HepG2 (cell line): ENCODE data around the gene MFN2. TPM values are rescaled to one million over a fixed set of nuclear protein-coding genes. Genes with fewer than 3 reads are reported as not detected.

ENCODE experiments used
- ATAC-seq: fragments of 200-7000 bp; cut with Tn5 transposase; 3 replicates; pipeline ENCODE4 v1.9.1; 2020; ENCODE audit warnings: mild to moderate bottlenecking, moderate library complexity
- BruUV-seq: library from RNA; stranded (reverse); fragments of 400-500 nt; replicated peaks from 2 replicates; lab custom pipeline; 2021; lab: Mats Ljungman, UMichigan
- CTCF ChIA-PET: fragments of 300-600 bp; formaldehyde crosslinking; extraction: SDS; loops from one replicate; lab custom pipeline; 2021; ENCODE audit warnings: low total read pairs, inconsistent platforms, low intra/inter-chr PET ratio; lab: Yijun Ruan, JAX
- POLR2A ChIA-PET: fragments of 350-600 bp; sonication (Branson Sonifier 250); formaldehyde crosslinking; loops from one replicate; lab custom pipeline; 2020; ENCODE audit warnings: antibody characterized with exemption, inconsistent platforms; lab: Yijun Ruan, JAX
- DNase-seq: peaks from one replicate; pipeline ENCODE4 v3.0.0-alpha.2; 2015; ENCODE audit warnings: low spot score
- FAIRE-seq: peaks from 3 replicates; lab custom pipeline; 2011; peaks lifted over from hg19 to GRCh38; lab: Jason Lieb, UNC
- H2AFZ ChIP-seq: one replicate; pipeline ENCODE4 v1.6.1; 2011; ENCODE audit warnings: low read length, inconsistent platforms
- H3K27ac ChIP-seq: fragments of 300-600 bp; 3 replicates; pipeline ENCODE4 v1.8.0; 2011; ENCODE audit warnings: mixed run types, mild to moderate bottlenecking, mixed read lengths, low read length, inconsistent platforms; ENCODE audit not compliant: insufficient read depth; ENCODE audit errors: extremely low read length
- H3K27me3 ChIP-seq, 2 experiments: fragments of 200-600 bp in 1 of 2; 2 replicates in 1 of 2; 3 replicates in 1 of 2; pipeline versions ENCODE4 v1.6.0 to v1.8.0; 2011; ENCODE audit warnings: low read length in 2 of 2, mild to moderate bottlenecking in 2 of 2, moderate library complexity in 2 of 2, inconsistent platforms in 1 of 2; ENCODE audit not compliant: insufficient read depth in 2 of 2, control insufficient read depth in 1 of 2
- H3K36me3 ChIP-seq, 2 experiments: fragments of 200-600 bp in 1 of 2; replicated peaks in 1 of 2; 2 replicates in 1 of 2; 3 replicates in 1 of 2; pipeline versions ENCODE4 v1.5.1 to v1.8.0; 2011; ENCODE audit warnings: low read length in 2 of 2, inconsistent platforms in 1 of 2; ENCODE audit not compliant: insufficient read depth in 2 of 2, control insufficient read depth in 1 of 2
- H3K4me1 ChIP-seq: 2 replicates; pipeline ENCODE4 v1.5.1; 2012; ENCODE audit warnings: low read length, inconsistent platforms; ENCODE audit not compliant: insufficient read depth
- H3K4me2 ChIP-seq: 2 replicates; pipeline ENCODE4 v1.6.0; 2011; ENCODE audit warnings: low read depth, low read length, inconsistent platforms
- H3K4me3 ChIP-seq, 3 experiments: fragments of 200-600 bp in 1 of 3; sonication (generic), shearing (Covaris generic) in 1 of 3; replicated peaks in 1 of 3; 2 replicates each; pipeline ENCODE4 v1.5.1; 2011 to 2016; ENCODE audit warnings: low read length in 3 of 3, inconsistent platforms in 2 of 3, low read depth in 2 of 3, mild to moderate bottlenecking in 2 of 3, control low read depth in 1 of 3, mixed read lengths in 1 of 3; ENCODE audit not compliant: insufficient read depth in 1 of 3
- H3K79me2 ChIP-seq: one replicate; pipeline ENCODE4 v1.6.1; 2011; ENCODE audit warnings: low read length, inconsistent platforms; ENCODE audit not compliant: insufficient read depth
- H3K9ac ChIP-seq: 2 replicates; pipeline ENCODE4 v1.6.0; 2011; ENCODE audit warnings: mild to moderate bottlenecking, low read depth, low read length, inconsistent platforms; ENCODE audit not compliant: insufficient read depth
- H3K9me3 ChIP-seq: 2 replicates; pipeline ENCODE4 v1.5.1; 2012; ENCODE audit warnings: mild to moderate bottlenecking, low read length
- H4K20me1 ChIP-seq: 2 replicates; pipeline ENCODE4 v1.6.0; 2011; ENCODE audit warnings: inconsistent platforms, mild to moderate bottlenecking, low read length, moderate library complexity; ENCODE audit not compliant: insufficient read depth
- AGO2 ChIP-seq: fragments of 200-400 bp; formaldehyde crosslinking; optimal IDR thresholded peaks from 2 replicates; pipeline ENCODE3; 2017; ENCODE audit warnings: mild to moderate bottlenecking, low read depth, low read length, moderate library complexity
- FOSL1 ChIP-seq: sonication (generic); formaldehyde crosslinking; IDR thresholded peaks from 2 replicates; pipeline ENCODE4 v1.9.0; 2021; ENCODE audit warnings: missing genetic modification reagents, borderline replicate concordance
- TAF1 ChIP-seq: sonication (generic); formaldehyde crosslinking; IDR thresholded peaks from 2 replicates; pipeline ENCODE4 v1.4.0; 2020; ENCODE audit warnings: missing genetic modification reagents
- ZBTB8A ChIP-seq: sonication (generic); formaldehyde crosslinking; IDR thresholded peaks from 2 replicates; pipeline ENCODE4 v1.4.0; 2020; ENCODE audit warnings: mild to moderate bottlenecking, low read depth, missing genetic modification reagents, borderline replicate concordance
- ZNF143 ChIP-seq: sonication (generic); formaldehyde crosslinking; IDR thresholded peaks from 2 replicates; pipeline ENCODE4 v1.4.0; 2020; ENCODE audit warnings: missing genetic modification reagents
- WGBS: methylation state at CpG from one replicate; pipeline ENCODE4 v1.1.6; 2017; ENCODE audit warnings: low lambda C conversion rate; 5-methylcytosine and 5-hydroxymethylcytosine counted together
- in situ Hi-C: cut with HindIII; loops from 2 replicates; pipeline ENCODE4 v1.10.0; 2017; ENCODE audit warnings: low pct_unique_long_range_greater_than_20kb; ENCODE audit not compliant: extremely low pct_ligation_motif_present
- intact Hi-C: fragments of 100-400 bp; cut with micrococcal nuclease; formaldehyde crosslinking; loops from one replicate; pipeline ENCODE4 v1.10.0; 2022; ENCODE audit not compliant: unreplicated experiment
- polyA plus RNA-seq, 8 experiments: library from polyadenylated mRNA; depleted of rRNA in 3 of 8; stranded (reverse) in 7 of 8; unstranded in 1 of 8; fragments of >200 nt; fragmentation: Illumina TruSeq in 4 of 8; extraction: Trizol in 4 of 8; gene quantifications; 2 replicates each; pipeline versions ENCODE4 v1.2.1 to v1.2.3, GENCODE V29; 2011 to 2016; ENCODE audit warnings: low read depth in 4 of 8, missing spikeins in 1 of 8, mixed read lengths in 1 of 8; ENCODE audit not compliant: insufficient read depth in 1 of 8
- total RNA-seq, 5 experiments: library from RNA; depleted of rRNA; stranded (reverse); fragments of >200 nt; fragmentation: Illumina TruSeq; extraction: Trizol; gene quantifications; 2 replicates each; pipeline ENCODE4 v1.2.3, GENCODE V29; 2016; ENCODE audit warnings: low read depth in 1 of 5
- TF ChIP-seq, protein P1 (sequence below): sonication (generic); formaldehyde crosslinking; IDR thresholded peaks from 2 replicates; pipeline ENCODE4 v1.5.0; 2020; ENCODE audit warnings: mild to moderate bottlenecking, missing genetic modification reagents, moderate library complexity

Gene MFN2
- total and polyA plus RNA-seq, 2 of the 13 experiments (the other 11 are each of a cell fraction or from before 2014, with no cell fraction given), result 38.7 to 60.9 TPM

- ChIA-PET POLR2A (interaction anchor here (1.3 kb wide), 1 partner anchor 33 kb away, joined by 3 read pairs; the partner anchor contains the start of gene MFN2), CTCF (no interaction called here)
- 95% methylated on average over 8 of the region's 8 CpGs for WGBS
Measured at GRCh38 chr1:12012560-12013316, 32.5 kb downstream of the MFN2 start.

GRCh38 chr1:12014141-12014991 is 34.1 kb downstream of the MFN2 start:
- Histone ChIP-seq H2AFZ (no peak overlapping the region), H3K79me2 (no peaks in the 10 kb centered on the region), H3K27ac (no peak overlapping the region), H3K27me3 (no peaks in the 10 kb centered on the region), H4K20me1 (no peaks in the 10 kb centered on the region), H3K4me2 (no peak overlapping the region), H3K36me3 (peaks cover 20 to 34% of the 10 kb centered on the region in 2 experiments), H3K9me3 (no peaks in the 10 kb centered on the region), H3K9ac (no peak overlapping the region), H3K4me3 (no peak overlapping the region), H3K4me1 (no peaks in the 10 kb centered on the region)
- ChIA-PET POLR2A (no interaction called here), CTCF (no interaction called here)
- TF ChIP-seq TAF1 (CRISPR knock-in tag) (no peak), AGO2 (peak; percentile 36)
- TF ChIP-seq, protein P1, sequence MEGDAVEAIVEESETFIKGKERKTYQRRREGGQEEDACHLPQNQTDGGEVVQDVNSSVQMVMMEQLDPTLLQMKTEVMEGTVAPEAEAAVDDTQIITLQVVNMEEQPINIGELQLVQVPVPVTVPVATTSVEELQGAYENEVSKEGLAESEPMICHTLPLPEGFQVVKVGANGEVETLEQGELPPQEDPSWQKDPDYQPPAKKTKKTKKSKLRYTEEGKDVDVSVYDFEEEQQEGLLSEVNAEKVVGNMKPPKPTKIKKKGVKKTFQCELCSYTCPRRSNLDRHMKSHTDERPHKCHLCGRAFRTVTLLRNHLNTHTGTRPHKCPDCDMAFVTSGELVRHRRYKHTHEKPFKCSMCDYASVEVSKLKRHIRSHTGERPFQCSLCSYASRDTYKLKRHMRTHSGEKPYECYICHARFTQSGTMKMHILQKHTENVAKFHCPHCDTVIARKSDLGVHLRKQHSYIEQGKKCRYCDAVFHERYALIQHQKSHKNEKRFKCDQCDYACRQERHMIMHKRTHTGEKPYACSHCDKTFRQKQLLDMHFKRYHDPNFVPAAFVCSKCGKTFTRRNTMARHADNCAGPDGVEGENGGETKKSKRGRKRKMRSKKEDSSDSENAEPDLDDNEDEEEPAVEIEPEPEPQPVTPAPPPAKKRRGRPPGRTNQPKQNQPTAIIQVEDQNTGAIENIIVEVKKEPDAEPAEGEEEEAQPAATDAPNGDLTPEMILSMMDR, result peak; percentile 15; the same call in 1 of the 2 replicates
- in situ Hi-C loops, result no loop called here
- WGBS, result 91% methylated on average over 16 of the region's 16 CpGs
- no TSS peak for BruUV-seq
- intact Hi-C loops, result no loop called here
- ATAC-seq (no peak), DNase-seq (no peak), FAIRE-seq (no peak)

More at GRCh38 chr1:12012560-12013316, 32.5 kb downstream of the MFN2 start:
- Histone ChIP-seq H3K9ac (no peak overlapping the region), H4K20me1 (no peaks in the 10 kb centered on the region), H3K36me3 (peaks cover 23 to 37% of the 10 kb centered on the region in 2 experiments), H3K79me2 (no peaks in the 10 kb centered on the region), H3K27me3 (no peaks in the 10 kb centered on the region), H3K9me3 (no peaks in the 10 kb centered on the region), H3K27ac (no peak overlapping the region), H3K4me1 (no peaks in the 10 kb centered on the region), H3K4me3 (no peak overlapping the region), H3K4me2 (no peak overlapping the region), H2AFZ (no peak overlapping the region)
- in situ Hi-C loops, result no loop called here
- DNase-seq (no peak), ATAC-seq (no peak), FAIRE-seq (no peak)
- TF ChIP-seq ZBTB8A (CRISPR knock-in tag) (no peak), FOSL1 (CRISPR knock-in tag) (no peak), ZNF143 (CRISPR knock-in tag) (no peak)
- intact Hi-C loops, result no loop called here
- BruUV-seq, result TSS peak; percentile 61
